Stimulated activated CD4-positive, alpha-beta T cell treated with anti-CD3 and anti-CD28 coated beads, Interleukin-12 subunit alpha, Interleukin-12 subunit beta, amount 100 ng/mL, for 48 hours (primary cell): ENCODE results near the gene GCLM.
A peak's percentile ranks its signal among the peaks of the same experiment; 100 is the strongest.
"Not testable (repeated sequence)": the region's sequence is repeated elsewhere in the genome, so short reads cannot be mapped to it uniquely, and the experiment has no call there.

Experiments
- DNase-seq, 3 donors: peaks; one replicate each; pipeline ENCODE4 v3.0.0-alpha.2; 2020; ENCODE audit warnings: low read depth in 2 of 3, low spot score in 1 of 3

GCLM gene

DNA sequence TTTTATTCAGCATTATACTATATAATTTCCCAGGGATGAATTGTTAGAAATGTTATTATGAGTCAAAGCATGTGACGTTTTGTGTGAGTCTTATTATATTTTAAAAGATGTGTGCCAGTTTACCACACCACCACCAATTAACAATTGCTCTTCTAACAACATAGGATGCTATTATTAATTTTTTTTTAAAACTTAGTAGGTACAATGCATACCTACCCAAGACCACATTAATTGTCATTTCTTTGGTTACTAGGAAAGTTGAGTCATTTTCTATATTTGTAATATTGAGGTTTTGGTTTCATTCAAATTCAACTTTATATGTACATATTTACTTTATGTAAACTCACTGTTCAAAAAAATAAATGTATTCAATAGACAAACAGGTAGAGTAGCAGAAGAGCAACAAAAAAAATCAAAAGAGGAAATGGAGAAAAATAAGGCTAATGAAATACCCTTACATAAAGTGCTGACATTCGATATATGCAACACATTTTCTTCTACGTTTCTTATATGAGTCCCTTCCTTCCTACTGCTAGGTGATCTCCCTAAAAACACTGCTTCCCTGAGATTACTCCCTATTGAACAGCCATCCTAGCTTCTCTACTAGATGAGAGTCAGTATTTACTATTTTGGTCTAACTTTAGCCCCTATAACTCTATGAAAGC lies 9.6 kb downstream of the GCLM start:
- DNase-seq: no peak

DNA sequence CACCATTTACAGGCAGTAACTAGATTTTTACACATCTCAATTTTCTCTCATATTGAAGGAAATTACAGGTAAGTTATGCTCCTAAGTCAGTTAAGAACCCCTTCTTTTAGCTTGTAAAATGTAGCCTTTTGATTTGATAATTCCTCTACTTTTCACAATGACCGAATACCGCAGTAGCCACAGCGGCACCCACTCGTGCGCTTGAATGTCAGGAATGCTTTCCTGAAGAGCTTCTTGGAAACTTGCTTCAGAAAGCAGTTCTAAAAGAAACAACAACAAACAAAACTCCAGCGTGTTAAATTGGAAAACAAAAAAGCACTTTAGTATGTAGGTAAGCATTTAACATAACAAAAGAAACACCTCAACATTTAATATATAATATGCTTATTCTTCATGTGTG lies 20.3 kb downstream of the GCLM start:
- no peak for DNase-seq

DNA sequence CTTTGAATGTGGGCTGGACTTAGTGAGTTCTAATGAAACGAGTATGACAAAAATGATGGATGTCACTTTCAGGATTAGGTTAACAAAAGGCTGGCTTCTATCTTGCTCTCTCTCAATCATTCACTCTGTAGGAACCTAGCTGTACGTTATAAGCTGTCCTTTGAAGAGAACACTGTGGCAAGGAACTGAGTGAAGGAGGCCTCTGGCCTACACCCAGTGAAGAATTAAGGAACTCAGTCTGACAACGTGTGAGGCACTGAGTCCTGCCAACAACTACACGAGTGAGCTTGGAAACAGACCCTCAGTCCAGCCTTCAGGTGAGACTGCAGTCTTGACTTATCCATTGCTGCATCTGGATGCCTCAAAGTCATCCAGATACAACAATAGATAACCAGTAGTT lies 27.0 kb downstream of the GCLM start:
- no peak for DNase-seq

DNA sequence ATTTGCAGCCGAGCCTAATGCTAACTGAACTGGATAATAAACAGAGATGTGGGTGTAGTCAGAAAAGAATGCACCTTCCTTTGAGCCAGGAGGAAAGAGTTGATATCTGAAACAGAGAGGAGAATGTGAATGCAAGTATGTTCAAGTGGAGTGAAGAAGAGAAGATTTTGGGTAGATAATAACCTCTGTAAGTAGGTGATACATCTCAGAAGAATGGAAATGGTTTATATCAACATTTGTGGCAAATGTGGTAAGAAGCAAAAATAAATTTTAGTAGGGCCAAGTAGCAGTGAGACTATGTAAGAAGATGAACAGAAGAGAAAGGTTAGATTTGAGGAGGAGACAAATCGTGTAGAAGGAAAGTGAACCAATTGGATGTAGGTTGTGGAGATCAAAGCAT lies 28.5 kb downstream of the GCLM start:
- DNase-seq: no peak

GRCh38 chr1:93878889-93879586 lies 30.2 kb downstream of the GCLM start, which contains the start of gene DNTTIP2:
TSS of gene DNTTIP2 (minus strand) at chr1:93879206. CDS start at chr1:93879148, 58 bp downstream.
- DNase-seq: peak; percentile 82 to 86 (median 86)

GRCh38 chr1:93878501-93878888 lies 30.7 kb downstream of the GCLM start:
- DNase-seq: peak; percentile 42 to 48 (median 48)

GRCh38 chr1:93877529-93877928 lies 31.7 kb downstream of the GCLM start:
- no peak for DNase-seq

- DNase-seq: no peak
These were observed 33.0 kb downstream of the GCLM start for GRCh38 chr1:93876244-93876643.

DNA sequence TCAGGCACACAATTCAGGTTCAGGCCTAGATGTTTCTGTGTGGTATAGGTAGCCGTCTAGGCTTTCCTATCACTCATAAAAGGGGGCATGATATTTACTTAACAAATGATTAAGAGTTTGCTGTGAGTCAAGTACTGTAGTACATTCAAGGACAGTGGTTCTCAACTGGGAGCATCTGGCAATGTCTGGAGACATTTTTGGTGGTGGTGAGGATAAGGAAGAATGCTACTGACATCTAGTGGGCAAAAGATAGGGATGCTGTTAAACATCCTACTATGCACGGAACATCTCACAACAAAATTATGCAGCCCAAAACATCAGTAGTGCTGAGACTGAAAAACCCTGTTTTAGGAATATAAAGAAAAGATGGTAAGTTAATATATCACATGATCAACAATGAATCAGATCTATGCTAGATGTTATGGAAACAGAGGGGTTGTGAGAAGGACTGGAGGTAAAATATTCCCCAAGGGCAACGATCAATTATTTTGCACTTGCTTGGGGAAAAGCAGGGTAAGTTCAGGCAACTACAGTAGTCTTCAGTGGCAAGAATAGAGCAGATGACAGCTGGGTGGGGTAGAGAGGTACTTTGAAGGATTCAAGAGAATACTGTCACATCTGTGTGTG lies 35.1 kb downstream of the GCLM start:
- no peak for DNase-seq

DNA sequence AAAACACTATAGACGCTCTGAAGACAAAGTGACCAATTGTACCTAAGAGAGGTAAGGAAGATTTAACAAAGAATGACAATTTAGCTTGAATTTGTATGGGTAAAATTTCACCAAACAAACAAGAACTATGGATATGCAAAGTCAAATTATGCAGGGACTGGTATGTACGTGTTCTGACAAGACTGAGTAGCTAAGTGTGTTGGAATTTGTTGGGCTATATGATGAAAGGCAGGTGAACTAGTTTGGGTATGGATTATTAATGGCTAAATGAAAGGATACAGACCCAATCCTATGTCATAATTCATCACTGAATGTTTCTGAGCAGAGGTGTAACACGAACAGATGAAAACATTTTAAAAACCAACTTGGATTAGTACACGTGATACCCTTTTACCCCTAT lies 37.9 kb downstream of the GCLM start:
- DNase-seq: no peak

- DNase-seq: no peak
These were observed 39.6 kb downstream of the GCLM start for GRCh38 chr1:93869653-93870052.

DNA sequence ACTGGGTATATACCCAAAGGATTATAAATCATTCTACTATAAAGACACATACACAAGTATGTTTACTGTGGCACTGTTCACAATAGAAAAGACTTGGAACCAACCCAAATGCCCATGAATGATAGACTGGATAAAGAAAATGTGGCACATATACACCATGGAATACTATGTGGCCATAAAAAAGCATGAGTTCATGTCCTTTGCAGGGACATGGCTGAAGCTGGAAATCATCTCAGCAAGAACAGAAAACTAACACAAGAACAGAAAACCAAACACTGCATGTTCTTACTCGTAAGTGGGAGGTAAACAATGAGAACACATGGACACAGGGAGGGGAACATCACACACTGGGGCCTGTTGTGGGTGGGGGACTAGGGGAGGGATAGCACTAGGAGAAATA lies 40.7 kb downstream of the GCLM start:
- not testable (repeated sequence) for DNase-seq

DNA sequence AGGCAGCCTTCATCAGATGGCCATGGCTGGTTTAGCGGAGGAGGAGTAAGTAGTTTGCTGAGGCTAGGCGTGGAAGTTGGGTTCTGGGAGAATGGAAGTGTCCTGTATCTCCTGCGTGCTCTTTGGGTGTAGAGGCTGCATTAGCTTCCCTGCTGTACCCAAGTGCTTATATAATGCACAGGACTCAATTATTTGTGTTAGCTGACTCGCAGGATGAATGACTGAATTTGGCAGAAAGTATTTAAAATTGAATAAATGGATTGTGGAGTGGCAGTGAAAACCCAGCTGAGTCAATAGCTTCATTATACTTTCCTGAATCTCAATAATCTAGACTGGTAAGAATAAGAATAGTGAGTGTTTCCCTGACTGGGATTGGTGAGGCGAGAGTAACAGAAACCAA lies 44.0 kb downstream of the GCLM start:
- DNase-seq: no peak

DNA sequence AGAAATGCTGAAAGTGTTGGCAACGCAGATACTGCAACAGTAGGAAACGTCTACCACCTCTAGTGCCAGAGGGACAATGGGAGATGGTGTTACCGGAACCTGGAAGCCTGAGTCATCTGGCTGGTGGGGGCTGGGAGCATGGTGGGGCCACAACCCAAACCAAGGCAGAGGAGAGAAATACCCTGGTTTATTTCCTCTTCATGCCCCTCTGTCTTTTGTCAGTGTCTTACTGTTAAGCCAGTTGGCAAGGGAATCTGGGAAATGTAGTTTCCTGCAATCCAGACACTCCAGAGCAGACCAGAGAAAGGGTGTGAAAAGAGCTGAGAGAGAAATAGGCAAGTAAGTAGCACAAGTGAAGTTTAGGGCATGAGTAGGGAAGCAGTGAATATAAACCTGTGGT lies 45.1 kb downstream of the GCLM start:
- no peak for DNase-seq

DNA sequence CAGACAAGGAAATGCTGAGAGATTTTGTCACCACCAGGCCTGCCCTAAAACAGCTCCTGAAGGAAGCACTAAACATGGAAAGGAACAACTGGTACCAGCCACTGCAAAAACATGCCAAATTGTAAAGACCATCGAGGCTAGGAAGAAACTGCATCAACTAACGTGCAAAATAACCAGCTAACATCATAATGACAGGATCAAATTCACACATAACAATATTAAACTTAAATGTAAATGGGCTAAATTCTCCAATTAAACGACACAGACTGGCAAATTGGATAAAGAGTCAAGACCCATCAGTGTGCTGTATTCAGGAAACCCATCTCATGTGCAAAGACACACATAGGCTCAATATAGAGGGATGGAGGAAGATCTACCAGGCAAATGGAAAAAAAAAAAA lies 51.6 kb downstream of the GCLM start:
- DNase-seq: not testable (repeated sequence)

DNA sequence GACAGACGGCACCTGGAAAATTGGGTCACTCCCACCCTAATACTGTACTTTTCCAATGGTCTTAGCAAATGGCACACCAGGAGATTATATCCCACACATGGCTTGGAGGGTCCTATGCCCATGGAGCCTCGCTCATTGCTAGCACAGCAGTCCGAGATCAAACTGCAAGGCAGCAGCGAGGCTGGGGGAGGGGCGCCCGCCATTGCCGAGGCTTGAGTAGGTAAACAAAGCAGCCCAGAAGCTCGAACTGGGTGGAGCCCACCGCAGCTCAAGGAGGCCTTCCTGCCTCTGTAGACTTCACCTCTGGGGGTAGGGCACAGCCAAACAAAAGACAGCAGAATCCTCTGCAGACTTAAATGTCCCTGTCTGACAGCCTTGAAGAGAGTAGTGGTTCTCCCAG lies 53.2 kb downstream of the GCLM start:
- not testable (repeated sequence) for DNase-seq

DNA sequence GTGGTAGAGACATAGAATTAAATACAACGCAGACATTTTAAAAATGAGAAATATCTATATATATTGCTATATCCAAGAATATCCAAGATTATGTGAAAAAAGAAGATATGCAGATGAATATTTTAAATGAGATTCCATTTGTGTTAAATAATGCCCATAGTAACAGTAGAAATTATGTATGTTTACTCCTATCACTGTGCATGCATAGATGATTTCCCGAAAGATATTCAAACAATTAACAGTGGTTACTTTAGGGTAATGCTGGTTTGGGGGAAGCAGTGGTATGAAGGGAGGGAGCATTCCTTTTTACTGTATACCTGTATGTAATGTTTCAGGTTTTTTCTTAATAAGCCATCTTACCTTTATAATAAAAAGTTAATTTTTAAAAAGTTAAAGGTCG lies 55.3 kb downstream of the GCLM start:
- DNase-seq: no peak

DNA sequence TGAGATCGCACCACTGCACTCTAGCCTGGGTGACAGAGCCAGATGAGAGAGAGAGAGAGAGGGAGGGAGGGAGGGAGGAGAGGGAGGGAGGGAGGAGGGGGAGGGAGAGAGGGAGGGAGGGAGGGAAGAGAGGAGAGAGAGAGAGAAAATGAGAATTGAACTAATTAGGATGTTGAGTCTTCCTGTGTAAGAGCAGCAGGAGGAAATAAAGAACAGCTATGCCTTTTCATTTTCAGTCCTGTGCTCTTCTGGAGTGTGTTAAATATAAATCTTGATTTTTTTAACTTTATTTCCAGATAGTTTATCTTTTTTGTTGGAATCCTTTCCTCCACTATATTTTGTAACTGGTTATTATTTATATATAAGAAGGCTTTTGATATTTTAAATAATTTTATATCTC lies 57.4 kb downstream of the GCLM start:
- DNase-seq: no peak

DNA sequence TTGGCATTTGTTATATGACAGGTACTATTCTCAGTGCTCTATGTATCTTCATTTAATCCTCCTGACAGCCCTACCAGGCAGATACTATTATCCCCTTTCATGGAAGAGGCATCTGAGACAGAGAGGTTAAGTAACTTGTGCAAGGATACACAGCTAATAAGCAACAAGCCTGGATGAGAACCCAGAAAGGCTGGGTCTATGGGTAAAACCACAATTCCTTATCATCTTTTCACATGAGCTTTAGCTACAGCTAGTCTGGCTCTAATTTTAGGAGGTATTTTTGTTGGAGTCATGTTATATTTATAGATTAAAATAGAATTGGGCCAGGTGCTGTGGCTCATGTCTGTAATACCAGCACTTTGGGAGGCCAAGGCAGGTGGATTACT lies 57.9 kb downstream of the GCLM start:
- DNase-seq: no peak

- DNase-seq: peak; percentile 34 to 52 (median 37)
These were observed 58.4 kb downstream of the GCLM start for GRCh38 chr1:93850687-93851326.

DNA sequence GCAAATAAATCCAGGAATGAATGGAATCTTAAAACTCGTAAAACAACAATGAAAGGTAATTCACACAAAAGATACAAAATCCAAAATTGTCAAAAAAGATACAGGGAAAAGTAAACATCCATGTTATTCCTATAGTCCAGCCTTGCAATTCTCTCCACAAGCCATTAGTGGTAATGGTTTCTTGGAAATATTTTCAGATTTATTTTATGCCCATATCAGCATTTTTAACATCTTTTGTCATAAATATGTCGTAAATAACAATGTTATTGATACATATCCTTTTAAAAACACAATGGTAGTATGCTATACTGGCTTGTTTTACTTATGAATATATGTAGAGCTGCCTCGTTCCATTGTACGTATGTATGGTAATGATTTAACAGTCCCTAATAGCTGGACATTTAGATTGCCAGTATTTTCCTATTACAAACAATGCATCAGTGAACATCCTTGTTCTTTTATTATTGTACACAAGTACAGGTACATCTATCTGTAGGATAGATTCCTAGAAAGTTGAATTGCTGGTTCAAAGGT lies 60.8 kb downstream of the GCLM start:
- no peak for DNase-seq

DNA sequence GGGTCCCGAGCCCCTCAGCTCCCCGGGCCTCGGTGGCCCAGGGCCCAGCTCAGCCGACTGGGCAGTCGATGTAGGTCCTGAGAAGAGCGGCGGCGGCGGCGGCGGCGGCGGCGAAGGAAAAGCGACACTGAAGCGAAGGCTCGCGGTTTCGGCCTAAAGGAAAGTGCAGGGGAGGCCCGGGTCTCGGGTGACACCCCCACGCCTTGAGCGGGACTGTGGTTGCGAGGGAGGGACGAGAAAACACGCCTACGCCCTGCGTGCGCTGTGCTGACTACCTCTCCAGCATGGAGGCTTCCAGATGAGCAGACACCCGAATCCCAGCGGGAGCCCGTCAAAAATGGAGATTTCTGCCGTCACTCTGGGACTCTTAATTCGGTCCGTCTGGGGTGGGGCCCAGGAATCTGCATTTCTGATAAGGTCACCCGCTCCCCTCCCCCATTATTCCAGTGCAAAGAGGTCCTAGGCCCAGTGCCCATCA lies 61.4 kb downstream of the GCLM start:
- DNase-seq: peak; percentile 34 to 47 (median 36)
